Activated naive CD4-positive, alpha-beta T cell (primary cell): ENCODE results near the gene GATA1.
A peak's percentile ranks its signal among the peaks of the same experiment; 100 is the strongest.

Experiments used
- DNase-seq, 4 experiments: peaks; one replicate each; lab custom pipeline; 2025; lab: John Stamatoyannopoulos, UW

Gene GATA1

DNA sequence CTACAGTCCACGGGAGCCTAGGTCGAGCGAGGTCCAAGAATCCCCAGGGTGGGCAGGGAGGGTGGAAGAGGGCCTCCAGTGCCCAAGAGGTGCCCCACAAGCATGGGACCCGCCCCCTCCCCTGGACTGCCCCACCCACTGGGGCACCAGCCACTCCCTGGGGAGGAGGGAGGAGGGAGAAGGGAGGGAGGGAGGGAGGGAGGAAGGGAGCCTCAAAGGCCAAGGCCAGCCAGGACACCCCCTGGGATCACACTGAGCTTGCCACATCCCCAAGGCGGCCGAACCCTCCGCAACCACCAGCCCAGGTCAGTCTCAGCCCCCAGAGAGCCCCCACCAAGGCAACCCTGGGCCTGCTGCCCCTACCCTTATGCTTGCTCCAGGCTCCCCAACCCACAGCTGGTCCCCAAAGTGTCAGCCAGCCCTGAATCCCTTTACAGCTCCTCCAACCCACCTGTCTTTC, at the start of gene GATA1:
Gene GATA1, plus strand, starts transcription at position 250 of the 460 bp plus-strand sequence. CDS start 4,520 bp downstream, outside the sequence.
- no peak for DNase-seq

DNA sequence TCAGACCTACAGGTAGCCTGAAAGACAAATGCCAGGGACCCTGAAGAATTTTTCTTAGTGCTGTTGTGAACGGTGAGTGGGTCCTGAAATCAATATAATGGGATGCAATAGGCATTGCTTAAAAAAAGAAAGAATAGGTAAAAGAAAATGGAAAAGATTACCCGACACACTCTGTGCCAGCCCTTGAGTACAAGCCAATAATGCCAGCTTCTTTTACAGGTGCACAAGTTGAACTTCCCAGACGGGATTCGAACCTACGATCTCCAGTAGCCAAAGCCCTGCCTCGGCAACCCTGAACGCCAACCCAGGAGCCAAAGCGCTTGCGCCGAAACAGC, 49.5 kb upstream of the GATA1 start:
- DNase-seq = no peak

DNA sequence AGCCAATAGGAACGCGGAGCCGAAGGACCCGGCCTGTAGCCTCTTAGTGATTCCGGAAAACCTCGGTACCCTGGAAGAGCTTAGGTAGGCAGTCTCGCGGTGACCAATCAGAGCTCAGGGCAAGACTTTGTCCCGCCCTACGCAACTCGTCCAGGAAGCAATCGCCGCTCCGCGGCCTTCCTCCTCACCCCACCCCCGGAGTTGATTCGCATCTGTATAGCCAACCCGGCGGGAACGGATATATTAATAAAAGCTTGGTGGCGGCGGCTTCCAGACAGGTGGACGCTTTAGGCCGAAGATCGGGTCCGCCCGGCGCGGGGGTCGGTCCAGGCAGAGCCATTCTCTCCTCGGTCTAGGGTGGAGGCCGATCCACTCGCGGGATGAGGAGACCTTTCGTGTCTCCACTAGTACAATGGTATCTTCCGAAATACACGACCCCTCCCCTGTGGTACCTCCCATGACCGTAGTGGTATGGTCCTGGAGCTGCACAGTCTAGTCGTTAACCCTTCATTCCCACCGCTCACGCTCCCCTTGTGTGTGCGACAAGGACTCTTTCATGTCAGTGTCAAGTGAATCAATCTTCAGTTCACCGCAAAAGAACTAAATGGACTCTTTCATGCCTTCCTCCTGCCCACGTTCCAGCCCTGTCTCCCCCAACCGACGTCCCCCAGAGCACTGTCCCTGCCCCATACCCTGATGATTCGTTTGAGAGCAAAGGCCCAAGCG, 49.0 kb upstream of the GATA1 start:
- DNase-seq = peak; percentile 33 to 74 (median 66)

DNA sequence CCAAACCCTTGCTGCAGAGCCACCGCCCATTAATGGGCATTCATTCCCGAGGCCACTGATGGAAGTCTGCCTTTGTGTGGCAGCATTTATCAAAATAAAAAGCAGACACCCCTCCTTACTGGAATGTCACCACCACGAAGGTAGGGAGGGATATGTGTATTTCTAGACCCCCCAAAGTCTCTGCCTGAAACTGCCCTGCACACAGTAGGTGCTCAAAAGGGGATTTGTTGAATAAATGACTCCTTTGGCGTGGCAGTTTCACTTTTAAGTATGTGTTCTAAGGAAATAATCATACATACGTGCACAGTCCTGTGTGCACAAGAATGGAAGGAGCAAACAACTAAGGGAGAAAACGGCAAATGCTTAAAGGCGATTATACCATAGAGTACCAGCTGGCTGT, 48.5 kb upstream of the GATA1 start:
- DNase-seq = no peak

DNA sequence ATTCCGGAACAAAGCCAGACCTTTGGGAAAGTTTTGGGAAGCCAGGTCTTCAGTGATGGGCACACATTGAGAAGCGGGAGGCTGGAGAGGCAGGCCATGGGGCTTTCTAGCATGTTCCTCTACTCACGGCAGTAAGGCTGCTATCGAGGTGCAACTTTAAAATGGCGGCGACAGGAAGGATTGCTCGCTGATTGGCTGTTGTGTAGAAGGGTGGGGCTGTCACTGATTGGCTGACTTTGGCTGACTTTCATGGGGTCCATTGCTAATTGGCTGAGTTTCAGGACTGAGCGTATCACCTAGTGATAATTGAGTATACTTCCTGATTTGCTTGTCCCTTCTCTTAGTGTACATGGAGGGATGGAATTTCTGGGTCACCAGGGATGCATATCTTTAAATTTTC, 44.6 kb upstream of the GATA1 start:
- DNase-seq = no peak

DNA sequence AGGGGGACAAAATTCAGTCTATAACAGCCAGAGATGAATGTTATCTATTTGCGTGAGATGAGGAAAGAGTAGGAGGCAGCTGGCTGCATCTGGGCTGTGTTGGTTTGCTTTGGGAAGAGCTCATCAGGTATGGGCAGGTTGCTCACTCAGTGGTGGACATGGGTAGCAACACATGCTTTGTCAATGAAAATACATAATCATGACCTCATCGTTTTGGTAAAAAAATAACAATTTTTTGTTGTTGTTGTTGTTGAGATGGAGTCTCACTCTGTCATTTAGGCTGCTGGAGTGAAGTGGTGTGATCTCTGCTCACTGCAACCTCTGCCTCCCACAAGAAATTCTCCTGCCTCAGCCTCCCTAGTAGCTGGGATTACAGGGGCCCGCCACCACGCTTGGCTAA, 41.2 kb upstream of the GATA1 start:
- DNase-seq = no peak

DNA sequence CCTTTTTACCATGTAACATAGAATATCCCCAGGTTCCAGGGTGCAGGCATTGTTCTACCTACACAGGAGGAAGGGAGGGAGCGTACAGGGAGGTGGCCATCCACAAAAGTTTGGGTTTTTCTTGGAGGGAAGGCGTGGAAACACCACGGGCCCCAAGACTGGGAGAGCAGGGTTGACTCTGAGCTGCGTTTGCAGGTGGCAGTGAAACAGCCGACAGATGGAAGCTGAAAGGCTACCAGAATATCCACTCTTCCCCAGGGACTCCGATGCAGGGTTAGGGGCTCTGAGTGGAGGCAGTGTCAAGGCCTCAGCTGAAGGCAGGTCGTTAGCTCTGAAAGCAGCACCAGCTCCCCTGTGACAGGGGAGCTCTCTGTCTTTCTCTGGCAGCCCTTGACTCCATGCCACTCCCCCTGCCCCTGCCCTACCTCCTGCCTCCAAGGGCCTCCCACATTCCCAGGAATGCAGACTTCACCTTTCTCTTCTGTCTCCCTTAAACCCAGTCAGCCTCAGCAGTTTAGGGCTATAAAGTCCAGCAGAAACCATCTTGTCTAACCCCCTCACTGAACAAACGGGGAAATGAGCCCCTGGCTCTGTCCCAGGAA, 38.9 kb upstream of the GATA1 start:
- DNase-seq = no peak

DNA sequence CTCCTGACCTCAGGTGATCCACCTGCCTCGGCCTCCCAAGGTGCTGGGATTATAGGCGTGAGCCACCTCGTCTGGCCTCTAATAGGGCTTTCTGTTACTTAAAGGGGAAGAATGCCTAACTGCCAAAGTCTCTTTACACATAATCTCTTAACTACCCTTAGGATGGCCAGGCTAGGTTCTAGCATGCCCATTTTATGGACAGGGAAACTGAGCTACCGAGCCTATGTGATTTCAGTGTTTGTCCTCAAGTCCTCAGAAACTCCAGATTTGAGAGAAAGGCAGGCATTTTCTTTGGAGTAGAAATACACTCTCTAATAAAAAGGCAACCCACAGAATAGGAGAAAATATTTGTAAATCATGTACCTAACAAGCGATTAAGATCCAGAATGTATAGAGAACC, 37.2 kb upstream of the GATA1 start:
- no peak for DNase-seq

DNA sequence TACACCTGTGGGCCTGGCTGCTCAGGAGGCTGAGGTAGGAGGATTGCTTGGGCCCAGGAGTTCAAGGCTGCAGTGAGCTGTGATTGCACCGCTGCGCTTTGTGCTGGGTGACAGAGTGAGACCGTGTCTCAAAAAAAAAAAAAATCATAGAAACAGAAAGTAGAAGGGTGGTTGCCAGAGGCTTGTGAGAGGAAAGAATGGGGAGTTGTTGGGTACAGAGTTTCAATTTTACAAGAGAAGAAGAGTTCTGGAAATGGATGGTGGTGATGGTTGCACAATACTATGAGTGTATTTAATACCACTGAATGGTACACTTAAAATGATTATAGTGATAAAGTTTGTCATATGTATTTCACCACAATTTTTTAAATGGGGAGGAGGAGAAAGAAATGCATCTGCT, 35.0 kb upstream of the GATA1 start:
- no peak for DNase-seq

DNA sequence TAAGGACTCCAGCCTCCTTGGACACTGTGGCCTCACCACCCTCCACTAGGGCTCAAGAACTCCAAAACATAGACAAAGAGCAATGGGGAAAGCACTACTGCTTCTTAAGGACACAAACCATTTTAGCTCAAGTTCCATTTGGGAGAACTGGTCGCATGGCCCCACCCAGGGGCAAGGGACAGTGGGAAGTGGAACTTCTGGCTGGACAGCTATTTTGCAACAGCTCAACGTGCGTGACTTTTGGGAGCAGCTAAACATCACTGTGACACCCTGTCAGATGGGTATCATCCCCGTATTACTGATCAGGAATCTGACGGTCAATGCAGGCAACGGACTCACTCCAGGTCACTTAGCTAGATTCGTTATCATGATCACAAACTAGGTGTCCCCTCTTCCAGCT, 33.9 kb upstream of the GATA1 start:
- DNase-seq = no peak

DNA sequence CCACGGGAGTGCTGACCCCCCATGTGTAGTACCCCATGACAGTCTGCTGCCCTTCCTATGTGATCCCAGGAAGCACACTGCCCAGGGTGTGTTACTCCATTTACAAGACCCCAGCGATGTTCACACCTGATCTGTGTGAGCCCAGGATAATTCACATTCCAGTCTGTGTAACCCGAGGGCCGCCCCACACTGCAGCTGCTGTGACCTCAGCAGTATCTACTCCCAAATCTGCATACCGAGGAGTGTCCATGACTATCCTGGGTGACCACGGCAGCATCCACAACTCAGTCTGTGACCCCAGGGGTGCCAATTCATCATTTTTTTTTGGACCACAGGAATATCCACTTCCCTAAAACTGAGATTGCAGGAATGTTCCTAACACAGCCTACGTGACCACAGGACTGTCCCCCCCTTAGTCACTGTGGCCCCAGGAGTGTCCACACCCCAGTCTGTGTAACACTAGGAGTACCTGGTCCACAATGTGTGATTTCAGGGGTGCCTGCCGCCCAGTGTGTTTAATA, 32.6 kb upstream of the GATA1 start:
- no peak for DNase-seq

DNA sequence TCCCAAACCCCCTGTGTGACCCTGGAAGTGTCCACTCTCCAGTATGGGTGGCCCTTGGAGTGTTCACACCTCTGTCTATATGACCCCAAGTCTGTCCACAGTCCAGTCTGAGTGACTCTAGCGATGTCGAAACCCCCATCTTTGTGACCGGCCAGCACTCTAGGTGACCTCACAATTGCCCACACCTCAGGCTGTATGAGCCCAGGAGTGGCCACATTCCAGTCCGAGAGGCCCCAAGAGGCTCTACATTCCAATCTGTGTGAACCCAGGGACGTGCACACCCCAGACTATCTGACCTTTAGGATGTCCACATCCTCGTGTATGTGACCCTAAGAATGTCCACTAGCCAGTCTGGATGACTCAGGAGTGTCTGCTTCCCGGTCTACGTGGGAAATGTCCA, 32.2 kb upstream of the GATA1 start:
- DNase-seq = no peak

DNA sequence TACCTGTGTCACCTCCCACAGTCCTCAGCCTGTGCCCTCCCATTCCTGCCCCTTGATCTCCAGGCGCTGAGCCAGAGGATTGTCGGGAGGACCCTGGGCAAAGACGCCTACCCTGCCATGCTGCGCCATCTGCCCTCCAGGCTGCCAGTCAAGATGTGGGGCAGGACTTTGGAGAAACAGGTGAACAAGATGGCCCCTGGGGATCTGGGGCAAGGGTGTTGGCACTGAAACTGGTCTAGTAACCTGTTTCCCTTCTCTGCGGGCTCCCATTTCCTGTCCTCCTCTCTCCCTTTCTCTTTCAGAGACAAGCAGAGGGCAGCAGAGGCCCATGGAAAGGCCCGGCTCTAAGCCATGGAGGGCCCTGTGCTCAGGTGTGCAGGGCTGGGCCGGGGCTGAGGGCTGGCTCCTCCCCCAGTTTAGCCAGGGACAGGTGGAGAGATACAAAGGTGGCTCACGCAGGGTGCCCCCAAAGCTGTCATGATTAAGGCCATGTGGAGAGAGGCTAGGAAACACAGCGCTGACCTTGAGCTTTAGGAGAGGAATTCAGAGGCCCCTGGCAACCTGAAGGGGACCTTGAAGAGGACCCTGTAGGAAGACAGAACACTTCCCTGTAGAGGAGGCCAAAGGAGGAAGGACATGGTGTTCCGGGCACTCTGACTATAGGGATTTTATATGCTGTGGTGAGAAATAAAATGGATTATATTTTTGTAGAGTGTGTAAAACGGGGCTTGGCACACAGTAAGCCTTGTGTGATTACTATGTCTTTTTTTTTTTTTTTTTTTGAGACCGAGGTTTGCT, 24.5 kb upstream of the GATA1 start, which contains the start of gene GLOD5:
Gene GLOD5, plus strand, starts transcription at position 74 of the 798 bp plus-strand sequence. Its CDS starts 44 bp downstream, at position 118.
- DNase-seq = no peak

DNA sequence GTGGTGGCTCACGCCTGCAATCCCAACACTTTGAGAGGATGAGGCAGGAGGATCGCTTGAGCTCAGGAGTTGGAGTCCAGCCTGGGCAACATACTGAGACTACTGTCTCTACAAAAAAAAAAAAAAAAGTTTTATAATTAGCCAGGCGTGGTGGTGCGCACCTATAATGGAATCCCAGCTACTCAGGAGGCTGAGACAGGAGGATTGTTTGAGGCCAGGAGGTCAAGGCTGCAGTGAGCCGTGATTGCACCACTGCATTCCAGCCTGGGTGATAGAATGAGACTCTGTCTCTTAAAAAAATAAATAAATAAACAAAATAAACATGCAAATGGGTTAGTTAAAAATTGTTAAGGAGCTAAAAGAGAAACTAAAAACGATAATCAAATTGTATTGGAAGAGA, 17.2 kb upstream of the GATA1 start:
- no peak for DNase-seq

DNA sequence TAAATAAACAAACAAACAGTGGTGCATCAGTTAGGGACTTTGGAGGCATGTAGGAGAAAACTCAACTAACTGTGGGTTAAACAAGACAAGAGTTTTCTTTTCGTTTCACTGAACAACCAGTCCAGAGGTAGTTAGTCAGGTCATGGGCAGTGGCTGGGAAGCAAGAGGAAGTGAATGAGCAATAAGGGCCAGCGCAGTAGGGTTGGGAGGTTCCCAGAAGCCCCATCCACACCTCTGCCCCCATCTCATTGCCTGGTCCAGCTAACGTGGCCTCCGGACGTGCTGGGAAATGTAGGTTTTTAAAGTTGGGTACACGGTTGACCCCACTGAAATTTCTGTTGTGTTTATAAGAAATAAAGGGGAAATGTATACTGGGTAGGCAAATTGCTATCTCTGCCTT, 16.1 kb upstream of the GATA1 start:
- DNase-seq = no peak

DNA sequence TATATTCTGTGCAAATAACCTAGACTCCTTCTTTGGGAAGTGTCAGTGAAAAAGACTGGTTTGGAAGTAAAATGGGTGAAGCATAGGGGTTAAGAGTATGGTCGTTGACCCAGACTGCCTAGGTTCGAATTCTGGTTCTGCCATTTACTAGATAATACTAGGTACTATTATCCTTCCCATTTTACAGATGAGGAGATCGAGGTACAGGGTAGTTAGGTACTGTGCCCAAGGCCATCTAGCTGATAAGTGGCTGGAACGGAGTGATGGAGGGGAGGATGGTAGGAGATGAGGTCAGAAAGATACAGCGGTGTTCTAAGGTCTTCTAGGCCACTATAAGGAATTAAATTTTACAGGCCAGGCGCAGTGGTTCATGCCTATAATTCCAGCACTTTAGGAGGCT, 13.8 kb upstream of the GATA1 start:
- no peak for DNase-seq

DNA sequence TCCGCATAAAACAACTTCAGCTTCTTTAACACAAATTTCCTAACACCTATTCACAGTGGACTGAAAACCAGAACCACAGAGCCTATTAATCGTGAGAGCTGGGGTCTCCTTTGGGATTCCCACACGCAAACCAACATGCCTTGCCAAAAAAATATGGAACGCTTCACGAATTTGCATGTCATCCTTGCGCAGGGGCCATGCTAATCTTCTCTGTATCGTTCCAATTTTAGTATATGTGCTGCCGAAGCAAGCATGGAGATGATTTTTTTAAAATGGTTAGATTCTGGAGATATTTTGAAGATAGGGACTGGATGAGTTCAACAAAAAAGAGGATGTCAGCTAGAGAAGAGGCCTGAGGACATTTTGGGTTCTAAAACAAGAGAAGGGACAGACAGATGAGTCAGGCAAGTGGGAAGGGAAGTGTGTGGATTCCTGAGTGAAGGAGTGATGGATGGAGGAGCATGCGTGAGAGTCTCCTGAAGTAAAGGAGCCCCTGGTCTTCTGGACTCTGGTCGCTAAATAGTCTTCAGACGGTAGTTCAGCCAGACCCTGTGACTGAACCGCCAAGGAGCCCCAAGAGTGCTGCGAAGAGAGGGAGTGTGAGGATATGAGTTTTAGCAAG, 9.5 kb upstream of the GATA1 start:
- no peak for DNase-seq

DNA sequence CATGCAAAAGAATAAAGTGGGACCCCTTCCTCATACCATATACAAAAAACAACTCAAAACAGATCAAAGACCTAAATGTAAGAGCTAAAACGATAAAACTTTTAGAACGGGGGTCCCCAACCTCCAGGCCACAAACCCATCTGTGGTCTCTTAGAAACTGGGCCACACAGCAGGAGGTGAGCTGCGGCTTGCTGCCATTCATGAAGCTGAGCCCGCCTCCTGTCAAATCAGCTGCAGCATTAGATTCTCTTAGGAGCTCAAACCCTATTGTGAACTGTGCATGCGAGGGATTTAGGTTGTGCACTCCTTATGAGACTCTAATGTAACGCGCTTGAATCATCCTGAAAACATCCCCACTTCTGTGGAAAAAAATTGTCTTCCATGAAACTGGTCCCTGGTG, 7.0 kb upstream of the GATA1 start:
- DNase-seq = no peak

DNA sequence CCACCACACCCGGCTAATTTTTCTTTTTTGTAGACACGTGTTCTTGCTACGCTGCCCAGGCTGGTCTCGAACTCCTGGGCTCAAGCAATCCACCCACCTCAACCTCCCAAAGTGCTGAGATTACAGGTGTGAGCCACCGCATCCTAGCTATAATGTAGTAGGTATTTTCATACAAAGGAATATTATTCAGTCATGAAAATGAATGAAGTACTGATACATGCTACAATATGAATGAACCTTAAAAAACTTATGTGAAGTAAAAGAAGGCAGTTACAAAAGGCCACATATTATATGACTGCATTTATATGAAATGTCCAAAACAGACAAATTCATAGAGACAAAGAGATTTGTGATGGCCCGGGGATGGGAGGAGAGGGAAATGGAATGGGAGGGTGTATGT, 4.7 kb upstream of the GATA1 start:
- no peak for DNase-seq

DNA sequence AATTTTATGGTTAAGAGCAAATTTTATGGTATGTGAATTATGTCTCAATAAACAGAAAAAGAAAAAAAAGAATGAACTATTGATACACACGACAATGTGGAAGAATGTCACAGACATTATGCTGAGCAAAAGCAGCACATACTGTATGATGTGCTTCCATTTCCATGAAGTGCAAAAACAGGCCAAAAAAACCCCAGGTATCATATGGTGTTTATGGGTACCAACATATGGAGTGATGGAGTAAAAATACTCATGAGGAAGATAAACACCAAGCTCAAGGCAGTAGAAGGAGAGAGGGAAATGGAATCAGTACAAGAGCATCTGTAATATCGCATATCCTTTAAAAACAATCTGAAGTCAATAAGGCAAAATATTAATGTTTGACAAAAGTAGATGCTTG, 4.2 kb upstream of the GATA1 start:
- DNase-seq = no peak

DNA sequence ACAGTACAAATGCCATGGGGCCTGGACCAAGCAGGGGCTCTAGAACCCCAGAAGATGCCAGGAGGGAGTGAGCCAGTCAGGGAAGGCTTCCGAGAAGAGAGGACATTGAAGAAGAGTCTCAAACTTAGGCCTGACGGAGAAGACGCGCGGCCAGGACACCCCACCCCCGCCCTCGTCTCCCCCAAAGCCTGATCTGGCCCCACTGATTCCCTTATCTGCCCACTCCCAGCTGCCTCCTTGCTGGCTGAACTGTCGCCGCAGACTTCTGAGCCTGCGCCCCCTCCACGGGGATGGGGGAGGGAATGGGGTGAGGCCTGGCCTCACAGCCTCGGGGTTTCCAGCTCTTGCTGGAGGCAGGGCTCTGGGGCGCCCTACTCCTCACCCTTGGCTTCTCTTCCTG, 3.6 kb upstream of the GATA1 start:
- no peak for DNase-seq

DNA sequence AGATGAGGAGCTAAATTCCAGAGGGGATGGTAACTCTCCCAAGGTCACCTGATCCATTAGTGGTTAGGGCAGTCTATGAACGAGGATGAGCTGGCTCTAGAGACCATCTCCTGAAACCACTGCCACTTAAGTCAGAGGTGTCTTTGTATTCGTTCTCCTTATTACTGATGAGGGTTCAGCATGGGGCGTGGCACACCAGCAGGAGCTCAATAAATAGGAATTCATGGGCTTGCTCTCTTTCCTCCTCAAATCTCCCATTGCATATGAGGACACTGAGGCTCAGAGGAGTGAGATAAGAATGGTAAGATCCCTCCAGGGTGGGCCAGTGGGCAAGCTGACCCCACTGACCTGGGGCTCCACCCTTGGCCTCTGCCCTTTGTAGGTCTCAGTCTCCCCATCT, 1.7 kb upstream of the GATA1 start:
- DNase-seq = no peak

DNA sequence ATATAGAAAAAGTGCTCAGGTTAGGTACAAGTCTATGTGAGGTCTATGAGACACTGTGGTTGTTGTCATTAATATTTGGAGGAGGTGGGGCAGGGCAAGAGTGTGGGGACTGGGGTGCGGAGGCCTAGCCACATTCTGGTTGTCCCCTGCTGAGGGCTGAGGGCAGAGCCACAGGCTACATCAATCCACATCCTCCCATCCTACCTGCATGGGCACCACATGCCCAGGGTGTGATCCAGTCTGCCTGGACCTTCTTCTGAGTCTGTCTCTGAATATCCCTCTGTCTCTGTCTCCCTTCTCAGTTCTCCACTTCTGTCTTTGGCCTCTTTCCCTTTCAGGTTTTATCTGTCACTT, 1.2 kb upstream of the GATA1 start:
- no peak for DNase-seq
